Nephron progenitor cell (in vitro differentiated cells): Measurements from ENCODE around the gene ACTL6B.
A peak's percentile ranks its signal among the peaks of the same experiment; 100 is the strongest.

Experiments
- DNase-seq: peaks from one replicate; pipeline ENCODE4 v3.0.0; 2021
- H3K27ac Mint-ChIP-seq: 2 replicates; pipeline ENCODE4 v1.8.0; 2021; ENCODE audit warnings: mild to moderate bottlenecking, moderate library complexity, mixed read lengths
- H3K27me3 Mint-ChIP-seq: 2 replicates; pipeline ENCODE4 v1.8.0; 2021; ENCODE audit warnings: mild to moderate bottlenecking, low read depth, mixed read lengths; ENCODE audit not compliant: poor library complexity
- H3K36me3 Mint-ChIP-seq: 2 replicates; pipeline ENCODE4 v1.8.0; 2021; ENCODE audit warnings: low read depth, mixed read lengths
- H3K4me1 Mint-ChIP-seq: 2 replicates; pipeline ENCODE4 v1.8.0; 2021; ENCODE audit warnings: mixed read lengths
- H3K4me3 Mint-ChIP-seq: 2 replicates; pipeline ENCODE4 v1.8.0; 2021; ENCODE audit warnings: mild to moderate bottlenecking, moderate library complexity, mixed read lengths
- H3K9me3 Mint-ChIP-seq: 2 replicates; pipeline ENCODE4 v1.8.0; 2021; ENCODE audit warnings: mild to moderate bottlenecking, moderate library complexity, mixed read lengths
- CTCF ChIP-seq: fragments of 200-600 bp; sonication (generic); IDR thresholded peaks from 2 replicates; pipeline ENCODE4 v1.5.0; 2021; ENCODE audit warnings: antibody characterized with exemption

ACTL6B gene

GRCh38 chr7:100606313-100606712 is 49.9 kb downstream of the ACTL6B start:
- TF ChIP-seq CTCF = no peak
- Mint-ChIP-seq H3K27ac (no peak overlapping the region), H3K4me3 (no peak overlapping the region), H3K36me3 (peaks cover 36% of the 10 kb centered on the region), H3K4me1 (peaks cover 57% of the 10 kb centered on the region), H3K9me3 (no peaks in the 10 kb centered on the region), H3K27me3 (peaks cover 32% of the 10 kb centered on the region)
- DNase-seq = no peak

GRCh38 chr7:100604976-100605911 is 51.0 kb downstream of the ACTL6B start:
- peak overlapping the region; percentile 77 for H3K4me3 Mint-ChIP-seq
- TF ChIP-seq CTCF = no peak

GRCh38 chr7:100604028-100604975 is 51.9 kb downstream of the ACTL6B start:
- Mint-ChIP-seq H3K27ac (peak overlapping the region; percentile 84), H3K4me3 (peak overlapping the region; percentile 88), H3K27me3 (peaks cover 30% of the 10 kb centered on the region), H3K36me3 (peaks cover 28% of the 10 kb centered on the region), H3K9me3 (no peaks in the 10 kb centered on the region), H3K4me1 (peaks cover 61% of the 10 kb centered on the region)
- TF ChIP-seq CTCF = peak; percentile 31
- peak; percentile 81 for DNase-seq

More at GRCh38 chr7:100604976-100605911, 51.0 kb downstream of the ACTL6B start:
- H3K27me3 Mint-ChIP-seq = peaks cover 30% of the 10 kb centered on the region
- no peak overlapping the region for H3K27ac Mint-ChIP-seq
- peak; percentile 70 for DNase-seq
- peaks cover 36% of the 10 kb centered on the region for H3K36me3 Mint-ChIP-seq
- peaks cover 57% of the 10 kb centered on the region for H3K4me1 Mint-ChIP-seq
- H3K9me3 Mint-ChIP-seq = no peaks in the 10 kb centered on the region

GRCh38 chr7:100603726-100604027 is 52.6 kb downstream of the ACTL6B start:
- H3K9me3 Mint-ChIP-seq = no peaks in the 10 kb centered on the region
- peak; percentile 35 for DNase-seq
- peak overlapping the region; percentile 84 for H3K27ac Mint-ChIP-seq
- H3K4me3 Mint-ChIP-seq = peak overlapping the region; percentile 88
- peaks cover 27% of the 10 kb centered on the region for H3K36me3 Mint-ChIP-seq
- H3K27me3 Mint-ChIP-seq = peaks cover 30% of the 10 kb centered on the region
- peaks cover 64% of the 10 kb centered on the region for H3K4me1 Mint-ChIP-seq
- no peak for TF ChIP-seq CTCF

GRCh38 chr7:100602889-100603725 is 53.1 kb downstream of the ACTL6B start:
- H3K36me3 Mint-ChIP-seq = peaks cover 22% of the 10 kb centered on the region
- peaks cover 70% of the 10 kb centered on the region for H3K4me1 Mint-ChIP-seq
- H3K27ac Mint-ChIP-seq = peak overlapping the region; percentile 99
- DNase-seq = peak; percentile 83
- H3K27me3 Mint-ChIP-seq = peaks cover 34% of the 10 kb centered on the region
- peak overlapping the region; percentile 88 for H3K4me3 Mint-ChIP-seq
- no peaks in the 10 kb centered on the region for H3K9me3 Mint-ChIP-seq
- no peak for TF ChIP-seq CTCF
